Calu3 (cell line): ENCODE data around the gene NDC80. TPM values are rescaled to one million over a fixed set of nuclear protein-coding genes. Genes with fewer than 3 reads are reported as not detected.

Experiments used
- BruUV-seq: library from RNA; stranded (reverse); fragments of 400-500 nt; replicated peaks from 2 replicates; lab custom pipeline; 2021; lab: Mats Ljungman, UMichigan
- CTCF ChIA-PET: fragments of 300-600 bp; sonication (Branson Sonifier 250); formaldehyde crosslinking; loops from one replicate; lab custom pipeline; 2022; ENCODE audit warnings: antibody characterized with exemption; lab: Charles Lee
- DNase-seq: peaks from one replicate; pipeline ENCODE4 v3.0.0; 2022
- H3K27ac Mint-ChIP-seq: one replicate; pipeline ENCODE4 v1.8.0; 2022; ENCODE audit warnings: mixed read lengths; ENCODE audit not compliant: unreplicated experiment
- H3K27me3 Mint-ChIP-seq: one replicate; pipeline ENCODE4 v1.8.0; 2022; ENCODE audit warnings: mixed read lengths; ENCODE audit not compliant: unreplicated experiment
- H3K36me3 Mint-ChIP-seq: one replicate; pipeline ENCODE4 v1.8.0; 2022; ENCODE audit warnings: mild to moderate bottlenecking, moderate library complexity, mixed read lengths; ENCODE audit not compliant: insufficient read depth, unreplicated experiment
- H3K4me1 Mint-ChIP-seq: one replicate; pipeline ENCODE4 v1.8.0; 2022; ENCODE audit warnings: mild to moderate bottlenecking, low read depth, mixed read lengths; ENCODE audit not compliant: unreplicated experiment
- H3K4me3 Mint-ChIP-seq: one replicate; pipeline ENCODE4 v1.8.0; 2022; ENCODE audit warnings: mild to moderate bottlenecking, low read depth, moderate library complexity, mixed read lengths; ENCODE audit not compliant: unreplicated experiment
- H3K9me3 Mint-ChIP-seq: one replicate; pipeline ENCODE4 v1.8.0; 2022; ENCODE audit warnings: low read depth, mixed read lengths; ENCODE audit not compliant: unreplicated experiment
- CTCF ChIP-seq: fragments of 200-600 bp; IDR thresholded peaks from one replicate; pipeline ENCODE4 v1.8.0; 2022; ENCODE audit warnings: antibody characterized with exemption; ENCODE audit not compliant: unreplicated experiment
- intact Hi-C: fragments of 100-400 bp; cut with micrococcal nuclease; formaldehyde crosslinking; loops from one replicate; pipeline ENCODE4 v1.10.0; 2022; ENCODE audit not compliant: unreplicated experiment
- total RNA-seq: library from RNA; stranded (reverse); gene quantifications from 2 replicates; pipeline ENCODE4 v1.2.3, GENCODE V29; 2022

The NDC80 gene
- total RNA-seq, 1 experiment from 2014 or later = 56.0 TPM

GRCh38 chr18:2529154-2529553, 42.2 kb upstream of the NDC80 start:
- Mint-ChIP-seq H3K4me3 (no peak overlapping the region), H3K27me3 (no peaks in the 10 kb centered on the region), H3K36me3 (no peaks in the 10 kb centered on the region), H3K4me1 (peaks cover 10% of the 10 kb centered on the region), H3K9me3 (no peaks in the 10 kb centered on the region), H3K27ac (no peak overlapping the region)
- no TSS peak for BruUV-seq
- CTCF ChIA-PET = no interaction called here
- DNase-seq = peak; percentile 9
- no peak for TF ChIP-seq CTCF
- intact Hi-C loops = no loop called here

GRCh38 chr18:2531751-2532150, 39.6 kb upstream of the NDC80 start:
- DNase-seq = no peak
- H3K9me3 Mint-ChIP-seq = no peaks in the 10 kb centered on the region
- H3K27me3 Mint-ChIP-seq = no peaks in the 10 kb centered on the region
- H3K36me3 Mint-ChIP-seq = no peaks in the 10 kb centered on the region
- no peak overlapping the region for H3K4me3 Mint-ChIP-seq
- intact Hi-C loops = no loop called here
- H3K4me1 Mint-ChIP-seq = peaks cover 10% of the 10 kb centered on the region
- no TSS peak for BruUV-seq
- H3K27ac Mint-ChIP-seq = no peak overlapping the region
- CTCF ChIA-PET = interaction anchor here (0.6 kb wide), 1 partner anchor 1671 kb away, joined by 3 read pairs; no protein-coding TSS in a partner anchor
- TF ChIP-seq CTCF = no peak

- CTCF ChIA-PET = no interaction called here
- TF ChIP-seq CTCF = no peak
- Mint-ChIP-seq H3K27ac (no peak overlapping the region), H3K27me3 (no peaks in the 10 kb centered on the region), H3K4me3 (no peak overlapping the region), H3K9me3 (no peaks in the 10 kb centered on the region), H3K36me3 (no peaks in the 10 kb centered on the region), H3K4me1 (peaks cover 10% of the 10 kb centered on the region)
- DNase-seq = no peak
- intact Hi-C loops = no loop called here
- TSS peak; percentile 20 for BruUV-seq
Observed at GRCh38 chr18:2532797-2533196, 38.6 kb upstream of the NDC80 start.

- H3K36me3 Mint-ChIP-seq = no peaks in the 10 kb centered on the region
- DNase-seq = no peak
- BruUV-seq = no TSS peak
- H3K27me3 Mint-ChIP-seq = no peaks in the 10 kb centered on the region
- H3K4me3 Mint-ChIP-seq = no peak overlapping the region
- no peaks in the 10 kb centered on the region for H3K9me3 Mint-ChIP-seq
- CTCF ChIA-PET = no interaction called here
- intact Hi-C loops = no loop called here
- H3K4me1 Mint-ChIP-seq = no peaks in the 10 kb centered on the region
- no peak for TF ChIP-seq CTCF
- no peak overlapping the region for H3K27ac Mint-ChIP-seq
Observed at GRCh38 chr18:2534906-2535305, 36.5 kb upstream of the NDC80 start.
